Central memory CD8-positive, alpha-beta T cell (primary cell): ENCODE results near the gene TMIE.

Experiments
- ATAC-seq: fragments of 150-1000 bp; cut with Tn5 transposase; replicated peaks from 2 replicates; pipeline ENCODE4 v1.10.0; 2022; ENCODE audit warnings: mild to moderate bottlenecking, moderate FRiP score, moderate number of reproducible peaks; ENCODE audit not compliant: poor library complexity, severe bottlenecking; ENCODE audit errors: extremely low read depth
- DNase-seq, 2 donors: peaks; one replicate each; pipeline ENCODE4 v3.0.0; 2021; ENCODE audit warnings: low spot score in 2 of 2
- H3K27ac Mint-ChIP-seq: one replicate; pipeline ENCODE4 v1.8.0; 2022; ENCODE audit warnings: low read depth, mild to moderate bottlenecking, moderate library complexity, mixed read lengths
- H3K27me3 Mint-ChIP-seq: one replicate; pipeline ENCODE4 v1.8.0; 2022; ENCODE audit warnings: mixed read lengths
- H3K36me3 Mint-ChIP-seq: one replicate; pipeline ENCODE4 v1.8.0; 2022; ENCODE audit warnings: mild to moderate bottlenecking, moderate library complexity, mixed read lengths; ENCODE audit not compliant: insufficient read depth
- H3K4me1 Mint-ChIP-seq: one replicate; pipeline ENCODE4 v1.8.0; 2022; ENCODE audit warnings: mixed read lengths
- H3K4me3 Mint-ChIP-seq: one replicate; pipeline ENCODE4 v1.8.0; 2022; ENCODE audit warnings: mild to moderate bottlenecking, moderate library complexity, mixed read lengths
- H3K9me3 Mint-ChIP-seq: one replicate; pipeline ENCODE4 v1.8.0; 2022; ENCODE audit warnings: mixed read lengths

TMIE gene

DNA sequence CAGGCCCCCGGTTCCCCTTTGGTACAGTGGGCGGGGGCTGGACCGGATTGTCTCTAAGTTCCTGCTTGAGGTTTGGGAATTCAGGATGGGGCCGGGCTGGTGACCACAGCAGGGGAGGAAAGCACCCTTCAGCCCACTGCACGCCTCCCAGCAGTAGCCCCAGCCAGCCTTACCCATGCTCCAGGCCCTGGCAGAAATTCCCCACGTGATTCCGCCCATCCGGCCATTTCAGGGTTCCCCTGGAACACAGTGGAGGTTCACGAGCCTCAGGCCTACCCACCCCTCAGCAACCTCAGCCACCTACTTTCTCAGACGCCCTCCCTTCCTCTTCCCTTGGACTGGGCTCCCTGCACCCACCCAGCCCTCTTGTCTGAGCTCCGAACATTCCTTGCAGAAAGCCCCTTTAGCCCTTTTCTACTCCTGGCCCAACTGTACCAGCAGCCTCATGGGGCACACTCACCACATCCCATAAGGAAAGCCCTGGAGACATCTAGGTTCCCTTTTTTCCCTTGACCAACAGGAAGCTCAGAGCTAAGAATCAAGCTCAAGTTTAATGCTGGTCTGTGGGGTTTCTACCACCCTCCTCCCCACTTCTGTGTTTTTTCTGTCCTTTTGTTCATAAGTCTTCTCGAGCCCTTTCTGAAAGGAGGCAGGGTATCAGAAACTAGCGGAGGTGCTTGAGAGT is 19.2 kb upstream of the TMIE start:
- Mint-ChIP-seq H3K36me3 (no peaks in the 10 kb centered on the region), H3K27ac (no peak overlapping the region), H3K4me3 (no peak overlapping the region), H3K27me3 (peaks cover 7% of the 10 kb centered on the region), H3K9me3 (no peaks in the 10 kb centered on the region), H3K4me1 (no peaks in the 10 kb centered on the region)
- DNase-seq, result no peak
- ATAC-seq, result no peak

DNA sequence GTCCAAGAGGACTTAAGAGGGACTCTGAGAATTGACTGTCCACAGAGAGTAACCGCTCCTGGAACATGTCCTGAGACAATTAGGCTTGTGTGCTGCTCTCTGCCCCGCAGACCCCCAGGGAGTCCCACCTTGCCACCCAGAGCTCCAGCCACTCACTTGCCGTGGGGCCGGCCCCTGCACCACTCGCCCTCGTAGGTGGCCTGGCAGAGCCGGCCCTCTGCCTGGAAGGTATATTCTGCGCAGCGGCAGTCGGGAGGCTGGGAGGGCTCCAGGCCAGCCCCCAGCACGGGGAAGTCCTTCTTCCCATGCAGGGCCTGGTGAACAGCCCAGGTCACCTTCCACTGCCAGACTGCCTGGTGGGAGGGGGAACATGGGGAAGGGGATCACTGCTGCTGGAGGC is 18.2 kb upstream of the TMIE start:
- no peak overlapping the region for H3K4me3 Mint-ChIP-seq
- no peaks in the 10 kb centered on the region for H3K4me1 Mint-ChIP-seq
- peaks cover 7% of the 10 kb centered on the region for H3K27me3 Mint-ChIP-seq
- no peaks in the 10 kb centered on the region for H3K9me3 Mint-ChIP-seq
- no peak overlapping the region for H3K27ac Mint-ChIP-seq
- ATAC-seq, result no peak
- no peaks in the 10 kb centered on the region for H3K36me3 Mint-ChIP-seq
- DNase-seq, result no peak

DNA sequence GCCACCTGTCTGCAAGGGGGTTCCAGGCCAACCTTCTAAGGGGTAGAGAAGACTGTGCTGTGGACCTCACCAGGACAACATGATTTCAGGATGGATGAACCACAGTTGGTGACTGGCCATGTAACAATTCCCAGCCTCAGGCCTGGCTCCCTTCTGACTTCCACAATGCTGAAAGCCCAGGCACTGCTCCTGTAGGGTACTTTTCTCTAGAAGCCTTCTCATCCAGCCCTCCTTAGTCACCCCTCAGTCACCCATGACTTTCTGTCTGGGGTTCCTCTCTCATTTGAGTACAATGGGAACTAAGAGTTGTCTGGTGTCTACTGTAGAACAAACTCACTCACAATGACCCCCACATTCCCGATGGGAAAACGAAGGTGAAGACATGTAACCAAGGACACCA is 16.3 kb upstream of the TMIE start:
- Mint-ChIP-seq H3K36me3 (no peaks in the 10 kb centered on the region), H3K9me3 (no peaks in the 10 kb centered on the region), H3K4me3 (no peak overlapping the region), H3K27ac (no peak overlapping the region), H3K27me3 (peaks cover 7% of the 10 kb centered on the region), H3K4me1 (no peaks in the 10 kb centered on the region)
- DNase-seq, result no peak
- ATAC-seq, result no peak

DNA sequence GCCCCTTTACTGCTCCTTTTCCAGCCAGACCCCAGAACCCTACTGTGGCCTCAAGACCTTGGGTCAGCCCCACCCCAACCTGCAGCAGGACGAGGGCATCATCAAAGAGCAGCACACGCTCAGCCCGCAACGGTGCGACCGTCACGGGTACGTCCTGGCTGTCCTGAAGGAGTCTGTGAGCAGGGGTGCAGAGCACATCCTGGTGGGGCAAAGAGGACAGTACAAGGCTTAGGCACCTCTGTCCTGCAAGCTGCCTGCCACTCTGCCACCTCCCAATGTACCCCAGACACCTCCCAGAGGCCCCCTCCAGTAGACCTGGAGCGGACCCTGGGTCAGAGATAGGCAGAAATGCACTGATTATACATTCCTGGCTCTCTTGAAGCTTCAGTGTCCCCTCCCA is 15.7 kb upstream of the TMIE start:
- Mint-ChIP-seq H3K4me1 (no peaks in the 10 kb centered on the region), H3K27me3 (peaks cover 3% of the 10 kb centered on the region), H3K9me3 (no peaks in the 10 kb centered on the region), H3K4me3 (no peak overlapping the region), H3K36me3 (no peaks in the 10 kb centered on the region), H3K27ac (no peak overlapping the region)
- no peak for DNase-seq
- ATAC-seq, result no peak

DNA sequence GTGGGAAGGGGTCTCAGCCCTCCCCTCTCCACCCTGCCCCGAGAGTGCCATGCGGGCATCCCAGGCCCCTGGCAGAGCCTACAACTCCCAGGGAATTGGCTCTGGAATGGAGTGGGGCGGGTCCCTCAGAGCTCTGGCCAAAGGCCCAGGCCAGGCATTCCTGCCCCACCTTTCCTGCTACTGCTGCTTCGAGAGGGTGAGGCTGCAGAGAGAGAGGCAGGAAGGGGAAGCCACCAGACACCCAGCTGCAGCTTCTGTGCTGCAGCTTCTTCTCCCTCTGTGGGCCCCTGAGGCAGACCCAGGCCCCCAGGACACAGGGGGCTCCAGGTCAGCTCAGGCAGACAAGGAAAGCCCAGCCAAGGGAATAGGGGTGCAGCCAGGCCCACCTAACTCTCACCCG is 10.4 kb upstream of the TMIE start:
- no peak for ATAC-seq
- no peak for DNase-seq
- H3K4me3 Mint-ChIP-seq, result no peak overlapping the region
- no peak overlapping the region for H3K27ac Mint-ChIP-seq
- peaks cover 25% of the 10 kb centered on the region for H3K4me1 Mint-ChIP-seq
- no peaks in the 10 kb centered on the region for H3K27me3 Mint-ChIP-seq
- no peaks in the 10 kb centered on the region for H3K36me3 Mint-ChIP-seq
- no peaks in the 10 kb centered on the region for H3K9me3 Mint-ChIP-seq

DNA sequence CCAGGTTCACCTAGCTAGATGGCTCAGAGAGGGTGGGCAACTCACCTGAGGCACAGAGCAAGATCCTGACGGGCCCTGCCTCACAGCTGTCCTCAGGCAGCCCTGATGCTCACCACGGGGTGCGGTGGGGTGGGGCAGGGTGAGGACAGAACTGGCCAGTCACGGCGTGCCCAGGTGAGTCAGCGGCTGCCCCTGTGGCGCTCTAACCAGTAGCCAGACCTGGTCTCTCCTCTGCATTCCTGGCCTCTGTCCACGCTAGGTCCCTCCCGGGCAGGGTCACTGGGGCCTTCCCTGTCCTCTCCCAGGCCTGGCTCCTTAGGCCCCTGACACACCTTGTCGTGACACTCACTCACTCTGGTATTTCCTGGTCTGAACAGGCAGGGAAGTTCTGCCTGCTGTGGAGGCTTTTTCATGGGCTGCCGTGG is 8.6 kb upstream of the TMIE start:
- H3K4me3 Mint-ChIP-seq, result peak overlapping the region; percentile 70
- no peaks in the 10 kb centered on the region for H3K9me3 Mint-ChIP-seq
- peaks cover 29% of the 10 kb centered on the region for H3K4me1 Mint-ChIP-seq
- DNase-seq (no peak), ATAC-seq (no peak)
- H3K27me3 Mint-ChIP-seq, result no peaks in the 10 kb centered on the region
- H3K27ac Mint-ChIP-seq, result no peak overlapping the region
- H3K36me3 Mint-ChIP-seq, result no peaks in the 10 kb centered on the region

DNA sequence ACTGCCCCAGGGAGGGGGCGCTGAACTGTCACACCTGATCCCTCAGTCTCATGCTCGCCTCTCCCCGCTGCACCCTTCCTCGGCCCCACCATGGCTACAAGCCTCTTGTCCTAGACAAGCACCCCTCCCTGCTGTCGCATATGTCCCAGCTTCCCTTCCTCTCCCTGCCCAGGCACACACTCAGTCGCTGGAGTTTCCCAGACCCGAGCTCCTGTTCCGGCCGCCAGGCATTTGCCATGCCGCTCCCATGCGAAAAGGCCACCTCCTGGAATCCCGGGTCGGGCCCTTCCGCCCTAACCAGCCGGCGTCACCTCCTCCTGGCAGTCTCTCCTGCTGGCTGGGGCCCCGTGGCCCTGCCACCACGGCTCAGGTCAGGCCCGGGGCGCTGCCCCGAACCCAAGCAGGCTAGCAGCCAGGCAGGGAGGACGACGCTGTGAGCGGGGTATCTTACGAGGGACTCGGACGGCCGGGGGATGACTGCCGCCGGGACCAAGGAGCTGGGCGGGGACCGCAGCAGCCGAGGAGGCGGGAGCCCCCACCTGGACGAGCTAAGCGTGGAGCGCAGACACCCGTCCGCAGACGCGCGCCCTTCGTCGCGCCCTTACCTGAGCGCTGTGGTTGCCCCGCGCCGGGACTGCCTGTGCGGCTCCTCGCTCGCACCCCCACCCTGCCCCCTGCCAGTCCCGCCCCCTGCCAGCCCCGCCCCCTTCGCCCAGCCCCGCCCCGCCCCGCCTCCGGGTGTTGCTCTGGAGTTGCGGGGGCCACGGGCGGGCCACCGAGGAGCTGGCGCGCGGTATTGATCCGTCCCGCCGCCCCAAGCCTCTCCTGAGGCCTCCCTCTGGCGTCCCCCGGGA is 7.9 kb upstream of the TMIE start, which contains the start of gene ALS2CL:
ALS2CL (minus strand) TSS at position 642 of the 854 bp plus-strand sequence. CDS start 4,239 bp downstream, outside the sequence.
- ATAC-seq (peak; percentile 75), DNase-seq (peak; percentile 39 to 49)
- Mint-ChIP-seq H3K4me1 (peaks cover 29% of the 10 kb centered on the region), H3K27me3 (no peaks in the 10 kb centered on the region), H3K27ac (no peak within 1 kb of the TSS), H3K36me3 (no peaks in the 10 kb centered on the region), H3K9me3 (no peaks in the 10 kb centered on the region), H3K4me3 (peak within 1 kb of the TSS; percentile 70)

DNA sequence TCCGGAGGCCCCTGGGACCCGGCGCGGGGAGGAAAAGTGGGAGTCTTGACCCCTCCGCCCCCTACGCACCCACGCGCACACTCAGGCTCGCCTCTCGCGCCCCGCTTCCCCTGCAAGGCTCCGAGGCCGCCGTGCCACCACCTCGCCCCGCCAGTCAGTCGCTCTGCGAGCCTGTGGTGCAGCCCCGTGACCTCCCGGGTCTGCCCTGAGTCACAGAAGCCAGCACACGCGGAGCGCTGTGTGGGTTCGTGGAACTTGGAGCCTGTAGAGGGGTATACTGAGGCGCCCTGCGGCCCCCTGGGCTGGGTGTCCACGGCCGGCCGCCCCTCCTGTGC is 7.3 kb upstream of the TMIE start:
- H3K36me3 Mint-ChIP-seq, result no peaks in the 10 kb centered on the region
- H3K9me3 Mint-ChIP-seq, result no peaks in the 10 kb centered on the region
- H3K27ac Mint-ChIP-seq, result no peak overlapping the region
- peak; percentile 26 to 32 for DNase-seq
- H3K4me1 Mint-ChIP-seq, result peaks cover 29% of the 10 kb centered on the region
- H3K27me3 Mint-ChIP-seq, result no peaks in the 10 kb centered on the region
- peak; percentile 33 for ATAC-seq
- peak overlapping the region; percentile 70 for H3K4me3 Mint-ChIP-seq

DNA sequence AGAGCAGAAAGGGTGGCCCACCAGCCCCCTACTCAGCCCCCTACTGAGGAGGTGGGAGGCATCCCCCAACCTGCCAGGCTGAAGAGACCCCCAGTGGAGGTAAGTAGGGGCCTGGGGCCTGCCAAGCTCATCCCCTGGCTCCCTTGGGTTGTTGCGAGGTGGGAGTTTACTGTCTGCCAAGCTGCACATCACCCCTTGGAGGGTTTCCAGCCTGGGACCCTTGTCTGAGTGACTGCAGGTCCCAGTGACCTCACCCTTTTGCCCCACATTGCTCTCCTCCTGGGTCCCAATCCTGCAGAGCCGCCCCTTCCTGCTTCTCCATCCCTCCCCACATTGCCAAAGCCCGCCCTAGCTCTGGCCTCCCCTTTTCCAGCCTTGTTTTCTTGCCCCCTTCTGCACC is 6.7 kb upstream of the TMIE start:
- H3K4me3 Mint-ChIP-seq, result peak overlapping the region; percentile 70
- ATAC-seq, result no peak
- no peak for DNase-seq
- no peak overlapping the region for H3K27ac Mint-ChIP-seq
- no peaks in the 10 kb centered on the region for H3K36me3 Mint-ChIP-seq
- no peaks in the 10 kb centered on the region for H3K9me3 Mint-ChIP-seq
- peaks cover 29% of the 10 kb centered on the region for H3K4me1 Mint-ChIP-seq
- H3K27me3 Mint-ChIP-seq, result no peaks in the 10 kb centered on the region

DNA sequence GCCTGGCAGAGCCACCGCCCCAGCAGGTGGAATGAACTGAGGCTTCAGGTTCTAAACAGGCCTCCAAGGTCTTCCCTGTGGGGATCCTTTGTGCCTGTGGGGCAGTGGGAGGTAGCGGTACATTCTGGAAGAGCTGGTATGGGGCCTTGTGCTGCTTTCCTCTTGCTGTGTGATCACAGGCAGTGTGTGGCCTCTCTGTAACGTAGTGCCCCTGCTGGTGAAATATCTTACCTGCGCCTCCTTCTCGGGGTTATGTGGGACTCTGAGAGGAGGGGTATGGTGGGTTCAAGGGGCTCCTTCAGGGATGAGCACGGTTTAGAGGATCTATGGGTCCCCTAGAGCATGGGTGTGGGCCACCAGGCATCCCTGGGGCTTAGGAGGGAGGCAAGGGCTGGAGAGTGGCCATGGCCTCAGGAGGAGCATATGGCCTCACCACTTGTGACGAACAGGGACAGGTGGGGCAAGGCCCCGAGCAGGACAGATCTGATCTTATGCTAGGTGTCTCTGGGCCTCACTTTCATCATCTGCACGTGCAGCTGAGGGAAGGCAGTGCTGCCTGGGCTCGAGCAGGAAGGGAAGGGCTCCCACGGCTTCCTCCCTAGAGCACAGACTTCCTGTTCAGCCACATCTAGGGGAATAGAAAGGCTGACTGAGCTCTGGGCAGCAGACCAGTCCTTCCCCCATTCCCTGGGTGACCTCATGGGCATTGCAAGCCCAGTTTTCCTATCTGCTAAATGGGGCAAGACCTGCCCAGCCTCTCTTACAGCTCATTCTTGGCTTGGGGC is 5.8 kb upstream of the TMIE start:
- Mint-ChIP-seq H3K27ac (peak overlapping the region; percentile 54), H3K27me3 (no peaks in the 10 kb centered on the region), H3K9me3 (no peaks in the 10 kb centered on the region), H3K36me3 (no peaks in the 10 kb centered on the region), H3K4me3 (peak overlapping the region; percentile 70), H3K4me1 (peaks cover 29% of the 10 kb centered on the region)
- no peak for DNase-seq
- no peak for ATAC-seq

DNA sequence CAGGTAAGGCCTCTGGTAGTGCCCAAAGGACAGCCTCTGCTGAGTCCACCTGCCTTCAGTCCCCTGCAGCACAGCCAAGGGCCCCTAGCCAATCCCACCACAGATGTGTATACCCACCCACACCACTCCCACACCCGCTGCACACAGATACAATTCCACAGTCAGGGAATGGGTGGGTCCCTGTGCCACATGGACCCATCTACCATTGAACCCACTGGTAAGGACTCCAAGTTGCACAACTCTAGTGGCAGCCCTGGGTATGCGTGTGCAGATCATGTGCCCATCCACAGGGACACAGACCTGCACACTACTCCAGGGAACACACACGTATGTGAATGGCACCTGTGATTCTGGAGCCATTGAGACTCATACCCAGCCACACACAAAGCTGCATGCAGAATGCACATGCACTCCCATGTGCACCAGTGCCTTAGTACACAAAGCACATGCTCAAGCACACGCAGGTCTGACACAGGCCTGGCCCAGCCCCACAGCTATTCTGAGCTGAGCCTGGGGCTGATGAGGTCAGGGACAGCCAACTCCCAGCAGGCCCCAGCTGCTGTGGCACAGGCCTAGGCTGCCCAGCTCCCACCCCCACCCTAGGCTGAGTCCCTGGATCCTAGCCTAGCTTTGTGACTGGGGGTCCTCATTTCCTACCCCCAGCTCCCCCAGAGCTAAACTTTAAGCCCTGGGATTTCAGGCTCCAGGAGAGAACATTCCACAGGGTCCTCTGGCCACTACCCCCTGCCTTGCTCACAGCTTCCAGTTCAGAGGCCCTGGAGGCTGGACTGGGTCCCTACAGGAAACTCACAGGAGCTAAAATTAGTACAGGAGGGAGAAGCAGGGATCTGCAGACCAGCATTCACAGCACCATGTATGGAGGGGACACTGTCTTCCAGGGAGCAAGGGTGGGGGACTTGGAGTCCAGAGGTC is 5.0 kb upstream of the TMIE start:
- peak overlapping the region; percentile 70 for H3K4me3 Mint-ChIP-seq

More for the DNA sequence above, 5.0 kb upstream of the TMIE start:
- Mint-ChIP-seq H3K27me3 (no peaks in the 10 kb centered on the region), H3K4me1 (peaks cover 29% of the 10 kb centered on the region), H3K27ac (no peak overlapping the region), H3K36me3 (no peaks in the 10 kb centered on the region), H3K9me3 (no peaks in the 10 kb centered on the region)
- DNase-seq (no peak), ATAC-seq (no peak)
